Esophagus muscularis mucosa (tissue), 4 donors: ENCODE results near the gene GALNT14. TPM values are rescaled to one million over a fixed set of nuclear protein-coding genes. Genes with fewer than 3 reads are reported as not detected.

ENCODE experiments used
- DNase-seq: peaks from one replicate; pipeline ENCODE4 v3.0.0-alpha.2; 2017; ENCODE audit errors: extremely low spot score
- H3K27ac ChIP-seq, 4 donors: fragments of 200-600 bp; sonication (generic); replicated peaks in 1 of 4; 1 replicate in 3 of 4; 2 replicates in 1 of 4; pipeline ENCODE4 v1.5.1; 2016 to 2019; ENCODE audit warnings: mild to moderate bottlenecking in 1 of 4
- H3K27me3 ChIP-seq, 4 donors: fragments of 200-600 bp; sonication (generic); one replicate each; pipeline versions ENCODE4 v1.5.1 to v1.6.0; 2016 to 2019
- H3K36me3 ChIP-seq, 4 donors: fragments of 200-600 bp; sonication (generic); one replicate each; pipeline ENCODE4 v1.5.1; 2016 to 2019
- H3K4me1 ChIP-seq, 4 donors: fragments of 200-600 bp; sonication (generic); one replicate each; pipeline ENCODE4 v1.5.1; 2016 to 2019
- H3K4me3 ChIP-seq, 4 donors: fragments of 200-600 bp; sonication (generic); 1 replicate in 2 of 4; 2 replicates in 2 of 4; pipeline ENCODE4 v1.5.1; 2016 to 2019; ENCODE audit warnings: mild to moderate bottlenecking in 4 of 4, moderate library complexity in 1 of 4
- H3K9me3 ChIP-seq, 4 donors: fragments of 200-600 bp; sonication (generic); 1 replicate in 3 of 4; 2 replicates in 1 of 4; pipeline ENCODE4 v1.5.1; 2016 to 2019
- CTCF ChIP-seq, 3 experiments: fragments of 200-600 bp in 2 of 3; fragments of 450-650 bp in 1 of 3; sonication (generic) in 2 of 3; IDR thresholded peaks; one replicate each; pipeline ENCODE4 v1.5.1; 2017 to 2019; ENCODE audit warnings: antibody characterized with exemption in 3 of 3, mild to moderate bottlenecking in 2 of 3, moderate library complexity in 1 of 3
- EP300 ChIP-seq: sonication (generic); formaldehyde crosslinking; IDR thresholded peaks from one replicate; pipeline ENCODE4 v1.6.1; 2017; ENCODE audit warnings: antibody characterized with exemption
- POLR2A ChIP-seq: fragments of 450-650 bp; IDR thresholded peaks from one replicate; pipeline ENCODE4 v1.6.1; 2017; ENCODE audit warnings: antibody characterized with exemption, moderate library complexity, mild to moderate bottlenecking, low read depth
- POLR2AphosphoS5 ChIP-seq, 2 donors: sonication (generic); formaldehyde crosslinking; IDR thresholded peaks; one replicate each; pipeline ENCODE4 v1.6.1; 2017; ENCODE audit warnings: antibody characterized with exemption in 2 of 2
- WGBS: methylation state at CpG from one replicate; pipeline ENCODE4 v1.1.5; 2018; 5-methylcytosine and 5-hydroxymethylcytosine counted together
- intact Hi-C: fragments of 100-400 bp; cut with DNase I; formaldehyde crosslinking; loops from one replicate; pipeline ENCODE4 v1.15.1; 2023
- total RNA-seq, 4 donors: library from RNA; depleted of rRNA; stranded (reverse); fragments of >200 nt; gene quantifications; one replicate each; pipeline versions ENCODE4 v1.1.0 to v1.2.1, GENCODE V29; 2016

GALNT14 gene
- total RNA-seq, 4 donors from 2014 or later = 0.33 to 1.0 (median 0.80) TPM; not detected in 1

- H3K4me1 ChIP-seq = no peaks in the 10 kb centered on the region
- no peaks in the 10 kb centered on the region for H3K9me3 ChIP-seq
- TF ChIP-seq POLR2A (no peak), POLR2AphosphoS5 (IDR thresholded peaks at IDR 0.05) (no peak), CTCF (IDR thresholded peaks at IDR 0.05) (no peak), EP300 (no peak)
- no peak for DNase-seq
- H3K4me3 ChIP-seq = no peak overlapping the region
- H3K36me3 ChIP-seq = no peaks in the 10 kb centered on the region
- WGBS = 74% methylated on average over 8 of the region's 8 CpGs
- no peaks in the 10 kb centered on the region for H3K27me3 ChIP-seq
- H3K27ac ChIP-seq = no peak overlapping the region
- intact Hi-C loops = no loop called here
These were observed 202.4 kb downstream of the GALNT14 start for GRCh38 chr2:30935795-30936194.

GRCh38 chr2:30934066-30934465 lies 204.2 kb downstream of the GALNT14 start:
- Histone ChIP-seq H3K4me3 (no peak overlapping the region), H3K4me1 (no peaks in the 10 kb centered on the region), H3K27me3 (no peaks in the 10 kb centered on the region), H3K9me3 (no peaks in the 10 kb centered on the region), H3K27ac (no peak overlapping the region), H3K36me3 (no peaks in the 10 kb centered on the region)
- TF ChIP-seq EP300 = no peak
- intact Hi-C loops = no loop called here
- WGBS = 79% methylated on average over 7 of the region's 7 CpGs
- no peak for DNase-seq

- DNase-seq = no peak
- H3K27me3 ChIP-seq = no peaks in the 10 kb centered on the region
- intact Hi-C loops = no loop called here
- no peaks in the 10 kb centered on the region for H3K4me1 ChIP-seq
- TF ChIP-seq POLR2A (no peak), POLR2AphosphoS5 (IDR thresholded peaks at IDR 0.05) (no peak), EP300 (no peak), CTCF (IDR thresholded peaks at IDR 0.05) (no peak)
- H3K4me3 ChIP-seq = no peak overlapping the region
- WGBS = 60% methylated on average over 5 of the region's 5 CpGs
- no peak overlapping the region for H3K27ac ChIP-seq
- H3K9me3 ChIP-seq = no peaks in the 10 kb centered on the region
- H3K36me3 ChIP-seq = no peaks in the 10 kb centered on the region
These were observed 204.7 kb downstream of the GALNT14 start for GRCh38 chr2:30933496-30933895.

- no peaks in the 10 kb centered on the region for H3K36me3 ChIP-seq
- intact Hi-C loops = no loop called here
- no peak overlapping the region for H3K4me3 ChIP-seq
- H3K27ac ChIP-seq = no peak overlapping the region
- no peak for TF ChIP-seq POLR2AphosphoS5 (IDR thresholded peaks at IDR 0.05)
- no peak for TF ChIP-seq EP300
- no peak for TF ChIP-seq CTCF (IDR thresholded peaks at IDR 0.05)
- no peak for TF ChIP-seq POLR2A
- H3K4me1 ChIP-seq = no peaks in the 10 kb centered on the region
- H3K27me3 ChIP-seq = no peaks in the 10 kb centered on the region
- H3K9me3 ChIP-seq = no peaks in the 10 kb centered on the region
- DNase-seq = no peak
- 91% methylated on average over 3 of the region's 3 CpGs for WGBS
These were observed 205.4 kb downstream of the GALNT14 start for GRCh38 chr2:30932870-30933269.

- H3K27me3 ChIP-seq = no peaks in the 10 kb centered on the region
- H3K4me3 ChIP-seq = no peak overlapping the region
- no peak overlapping the region for H3K27ac ChIP-seq
- TF ChIP-seq POLR2A = no peak
- no peak for TF ChIP-seq POLR2AphosphoS5 (IDR thresholded peaks at IDR 0.05)
- TF ChIP-seq EP300 = no peak
- no peak for TF ChIP-seq CTCF (IDR thresholded peaks at IDR 0.05)
- no peaks in the 10 kb centered on the region for H3K9me3 ChIP-seq
- intact Hi-C loops = no loop called here
- H3K36me3 ChIP-seq = no peaks in the 10 kb centered on the region
- WGBS = 94% methylated on average over 18 of the region's 19 CpGs
- no peak for DNase-seq
- H3K4me1 ChIP-seq = no peaks in the 10 kb centered on the region
These were observed 206.3 kb downstream of the GALNT14 start for GRCh38 chr2:30931841-30932407.
